ENCODE measurements around the gene ITGB7.
A peak's percentile ranks its signal among the peaks of the same experiment; 100 is the strongest.
"Not testable (repeated sequence)": the region's sequence is repeated elsewhere in the genome, so short reads cannot be mapped to it uniquely, and the experiment has no call there.

The ITGB7 gene

DNA sequence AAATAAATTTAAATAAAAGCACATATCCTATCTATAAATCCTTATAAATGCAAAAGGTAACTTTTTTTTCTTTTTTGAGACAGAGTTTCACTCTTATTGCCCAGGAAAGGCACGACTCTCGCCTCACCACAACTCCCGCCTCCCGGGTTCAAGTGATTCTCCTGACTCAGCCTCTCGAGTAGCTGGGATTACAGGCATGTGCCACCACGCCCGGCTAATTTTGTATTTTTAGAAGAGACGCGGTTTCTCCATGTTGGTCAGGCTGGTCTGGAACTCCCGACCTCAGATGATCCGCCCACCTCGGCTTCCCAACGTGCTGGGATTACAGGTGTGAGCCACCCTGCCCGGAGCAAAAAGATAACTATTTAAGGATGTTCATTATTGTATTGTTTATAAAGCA, 28.2 kb downstream of the ITGB7 start:
- DNase-seq (ENCODE audit: low spot score): not testable (repeated sequence)

DNA sequence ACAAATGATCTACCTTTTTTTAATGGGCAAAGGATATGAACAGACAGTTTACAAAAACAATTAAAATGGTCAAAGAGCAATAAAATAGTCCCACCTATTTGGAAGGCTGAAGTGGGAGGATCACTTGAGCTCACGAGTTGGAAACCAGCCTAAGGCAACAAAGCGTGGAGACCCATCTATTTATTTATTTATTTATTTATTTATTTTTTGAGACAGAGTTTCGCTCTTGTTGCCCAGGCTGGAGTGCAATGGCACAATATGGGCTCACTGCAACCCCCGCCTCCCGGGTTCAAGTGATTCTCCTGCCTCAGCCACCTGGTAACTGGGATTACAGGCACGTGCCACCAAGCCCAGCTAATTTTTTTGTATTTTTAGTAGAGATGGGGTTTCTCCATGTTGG, 29.6 kb downstream of the ITGB7 start:
- peak; percentile 27 for DNase-seq (ENCODE audit: low spot score)

DNA sequence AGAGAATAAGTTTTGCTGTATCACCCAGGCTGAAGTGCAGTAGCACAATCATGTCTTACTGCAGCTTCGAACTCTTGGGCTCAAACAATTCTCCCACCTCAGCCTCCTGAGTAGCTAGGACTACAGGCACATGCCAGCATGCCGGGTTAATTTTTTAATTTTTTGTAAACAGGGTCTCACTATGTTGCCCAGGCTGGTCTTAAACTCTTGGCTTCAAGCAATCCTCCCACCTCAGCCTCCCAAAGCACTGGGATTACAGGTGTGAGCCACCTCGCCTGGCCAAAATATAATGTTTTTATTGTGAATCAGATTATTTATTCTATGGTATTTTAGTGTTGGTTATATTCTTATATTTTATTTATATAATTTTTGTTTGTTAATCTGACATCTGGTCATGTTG, 30.3 kb downstream of the ITGB7 start:
- DNase-seq (ENCODE audit: low spot score): no peak

GRCh38 chr12:53174881-53175491, 32.1 kb downstream of the ITGB7 start:
- no peak for DNase-seq (ENCODE audit: low spot score)

- no peak for DNase-seq (ENCODE audit: low spot score)
Observed at GRCh38 chr12:53173085-53173715, 33.9 kb downstream of the ITGB7 start.

- no peak for DNase-seq (ENCODE audit: low spot score)
Observed at GRCh38 chr12:53172352-53172751, 34.7 kb downstream of the ITGB7 start.

- DNase-seq (ENCODE audit: low spot score): no peak
Observed at GRCh38 chr12:53171725-53172329, 35.2 kb downstream of the ITGB7 start.

DNA sequence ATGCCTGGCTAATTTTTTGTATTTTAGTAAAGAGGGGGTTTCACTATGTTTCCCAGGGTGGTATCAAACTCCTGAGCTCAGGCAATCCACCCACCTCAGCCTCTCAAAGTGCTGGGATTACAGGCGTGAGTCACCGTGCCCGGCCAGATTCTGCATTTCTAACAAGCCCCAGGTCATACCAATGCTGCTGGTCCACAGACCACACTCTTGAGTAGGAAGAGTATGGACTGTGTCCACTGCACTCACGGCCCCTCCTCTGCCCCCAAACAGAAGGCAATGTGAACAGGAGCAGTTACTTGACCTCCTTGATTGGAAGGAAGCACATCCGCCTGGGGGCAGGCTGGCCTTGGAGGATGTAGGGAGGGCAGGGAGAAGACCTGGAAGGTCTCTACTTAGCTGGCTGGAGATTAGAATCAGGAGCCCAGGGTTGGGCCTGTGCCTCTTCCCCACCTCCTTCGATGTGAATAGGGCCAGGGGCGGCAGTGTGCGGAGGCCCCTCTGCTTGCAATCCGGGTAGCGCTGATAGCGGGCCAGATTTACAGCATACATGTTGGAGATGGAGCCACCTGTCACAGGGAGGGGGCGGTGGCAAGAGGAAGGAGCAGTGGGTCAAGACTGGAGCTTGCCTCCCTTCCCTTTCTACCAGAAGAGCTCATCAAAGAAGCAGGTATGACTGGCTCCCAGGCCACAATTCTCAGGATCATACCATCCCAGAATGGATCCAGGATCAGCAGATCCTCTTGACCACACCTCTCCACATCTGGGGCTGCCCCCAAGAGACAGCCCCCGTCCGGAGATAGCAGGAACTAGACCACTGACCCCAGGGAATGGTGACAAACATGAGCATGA, 36.0 kb downstream of the ITGB7 start:
- DNase-seq (ENCODE audit: low spot score): no peak

GRCh38 chr12:53170215-53170614, 36.8 kb downstream of the ITGB7 start:
- DNase-seq (ENCODE audit: low spot score): no peak

GRCh38 chr12:53169644-53170043, 37.4 kb downstream of the ITGB7 start:
- no peak for DNase-seq (ENCODE audit: low spot score)

DNA sequence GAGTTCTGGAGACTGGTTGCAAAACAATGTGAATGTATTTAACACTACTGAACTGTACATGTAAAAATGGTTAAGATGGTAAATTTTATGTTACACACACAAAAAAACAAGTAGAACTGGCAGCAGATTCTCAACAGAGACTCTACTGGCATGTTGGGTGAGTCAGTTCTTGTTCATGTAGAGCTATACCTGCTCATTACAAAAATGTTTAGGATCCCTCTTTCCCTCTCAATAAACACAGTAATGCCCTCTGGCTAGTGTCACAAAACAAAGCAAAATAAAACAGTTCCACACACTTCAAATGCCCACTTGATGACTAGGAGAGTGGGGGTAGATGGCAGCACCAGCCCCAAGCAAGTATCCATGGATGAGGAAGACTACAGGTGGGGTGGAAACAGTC, 40.2 kb downstream of the ITGB7 start:
- DNase-seq (ENCODE audit: low spot score): no peak

DNA sequence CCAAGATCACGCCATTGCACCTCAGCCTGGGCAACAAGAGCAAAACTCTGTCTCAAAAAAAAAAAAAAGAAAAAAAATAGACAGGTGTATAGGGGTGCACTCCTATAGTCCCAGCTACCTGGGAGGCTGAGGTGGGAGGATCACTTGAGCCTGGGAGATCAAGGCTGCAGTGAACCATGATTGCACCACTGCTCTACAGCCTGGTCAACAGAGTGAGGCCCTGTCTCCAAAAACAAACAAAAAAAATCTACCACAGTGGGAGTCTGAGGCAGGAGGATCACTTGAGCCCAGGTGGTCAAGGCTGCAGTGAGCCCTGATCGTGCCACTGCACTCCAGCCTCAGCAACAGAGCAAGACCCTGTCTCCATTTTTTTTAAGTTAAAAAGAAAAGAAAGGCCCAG, 44.0 kb downstream of the ITGB7 start:
- not testable (repeated sequence) for DNase-seq (ENCODE audit: low spot score)

- DNase-seq (ENCODE audit: low spot score): no peak
Observed at GRCh38 chr12:53161119-53161911, 45.7 kb downstream of the ITGB7 start.

- DNase-seq (ENCODE audit: low spot score): no peak
Observed at GRCh38 chr12:53160673-53161072, 46.4 kb downstream of the ITGB7 start.

GRCh38 chr12:53160000-53160399, 47.1 kb downstream of the ITGB7 start:
- no peak for DNase-seq (ENCODE audit: low spot score)

GRCh38 chr12:53159195-53159839, 47.7 kb downstream of the ITGB7 start:
- peak; percentile 90 for DNase-seq (ENCODE audit: low spot score)

DNA sequence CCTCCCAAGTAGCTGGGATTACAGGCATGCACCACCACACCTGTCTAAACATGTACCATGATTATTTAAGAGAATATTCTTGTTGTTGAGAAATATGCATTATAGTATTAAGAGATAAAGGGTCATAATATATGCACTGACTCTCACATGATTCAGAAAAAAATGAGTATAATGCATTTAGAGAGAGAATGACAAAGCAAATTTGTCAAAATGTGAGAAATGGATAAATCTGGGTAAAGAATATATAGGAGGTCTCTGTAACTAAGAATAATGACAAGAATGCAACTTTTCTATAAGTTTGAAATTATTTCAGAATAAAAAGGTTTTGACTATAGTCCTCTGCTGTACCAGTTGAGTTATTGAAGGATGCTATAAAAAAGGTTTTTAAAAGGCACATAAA, 54.7 kb downstream of the ITGB7 start:
- DNase-seq (ENCODE audit: low spot score): no peak

GRCh38 chr12:53151039-53151438, 56.0 kb downstream of the ITGB7 start:
- DNase-seq (ENCODE audit: low spot score): no peak

- no peak for DNase-seq (ENCODE audit: low spot score)
Observed at GRCh38 chr12:53147653-53148052, 59.4 kb downstream of the ITGB7 start.

DNA sequence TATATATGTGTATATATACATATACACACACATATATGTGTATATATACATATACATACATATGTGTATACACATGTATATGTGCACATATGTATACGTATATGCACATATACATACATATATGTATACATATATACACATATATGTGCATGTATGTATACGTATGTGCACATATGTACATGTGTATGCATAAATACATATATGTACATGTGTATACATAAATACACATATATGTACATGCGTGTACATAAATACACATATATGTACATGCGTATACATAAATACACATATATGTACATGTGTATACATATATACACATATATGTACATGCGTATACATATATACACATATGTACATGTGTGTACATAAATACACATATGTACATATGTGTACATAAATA, 59.9 kb downstream of the ITGB7 start:
- DNase-seq (ENCODE audit: low spot score): no peak
